Transverse colon (tissue), 4 donors: ENCODE measurements around the gene SGSM1.

Source experiments
- CTCF ChIP-seq, 5 experiments: fragments of 200-600 bp in 3 of 5; fragments of 450-650 bp in 2 of 5; sonication (generic) in 3 of 5; IDR thresholded peaks; 1 replicate in 2 of 5; 2 replicates in 3 of 5; pipeline ENCODE4 v1.5.1; 2016 to 2017; ENCODE audit warnings: antibody characterized with exemption in 5 of 5, inconsistent platforms in 3 of 5, mild to moderate bottlenecking in 2 of 5, moderate library complexity in 1 of 5
- POLR2AphosphoS5 ChIP-seq, 3 donors: sonication (generic); formaldehyde crosslinking; IDR thresholded peaks; one replicate each; pipeline ENCODE4 v1.6.1; 2016; ENCODE audit warnings: antibody characterized with exemption in 3 of 3

GRCh38 chr22:24803064-24803542 lies 2.9 kb upstream of the SGSM1 start:
- TF ChIP-seq CTCF (IDR thresholded peaks at IDR 0.05) (peak; percentile 81 to 96 (median 96)), POLR2AphosphoS5 (IDR thresholded peaks at IDR 0.05) (no peak)
